ENCODE data around the gene VIPR2.
"Not testable (repeated sequence)": the region's sequence is repeated elsewhere in the genome, so short reads cannot be mapped to it uniquely, and the experiment has no call there.

The VIPR2 gene

GRCh38 chr7:159005618-159006017 is 139.0 kb downstream of the VIPR2 start:
- no peak for TF ChIP-seq CTCF (IDR thresholded peaks at IDR 0.05; ENCODE audit: low read depth, low read length, missing control alignments)
- no peak for DNase-seq (ENCODE audit: extremely low read depth, low read depth)
- H3K4me3 ChIP-seq (replicated peaks; ENCODE audit: low read depth, low read length) = no peak overlapping the region

GRCh38 chr7:159004411-159004810 is 140.3 kb downstream of the VIPR2 start:
- TF ChIP-seq CTCF (IDR thresholded peaks at IDR 0.05; ENCODE audit: low read depth, low read length, missing control alignments) = no peak
- DNase-seq (ENCODE audit: extremely low read depth, low read depth) = no peak
- H3K4me3 ChIP-seq (replicated peaks; ENCODE audit: low read depth, low read length) = no peak overlapping the region

- DNase-seq (ENCODE audit: extremely low read depth, low read depth) = no peak
- TF ChIP-seq CTCF (IDR thresholded peaks at IDR 0.05; ENCODE audit: low read depth, low read length, missing control alignments) = no peak
- no peak overlapping the region for H3K4me3 ChIP-seq (replicated peaks; ENCODE audit: low read depth, low read length)
Measured at GRCh38 chr7:159001811-159002210, 142.9 kb downstream of the VIPR2 start.

- no peak for TF ChIP-seq CTCF (IDR thresholded peaks at IDR 0.05; ENCODE audit: low read depth, low read length, missing control alignments)
- no peak overlapping the region for H3K4me3 ChIP-seq (replicated peaks; ENCODE audit: low read depth, low read length)
- no peak for DNase-seq (ENCODE audit: extremely low read depth, low read depth)
Measured at GRCh38 chr7:159000859-159001435, 143.7 kb downstream of the VIPR2 start.

GRCh38 chr7:159000070-159000469 is 144.6 kb downstream of the VIPR2 start:
- no peak for TF ChIP-seq CTCF (IDR thresholded peaks at IDR 0.05; ENCODE audit: low read depth, low read length, missing control alignments)
- no peak overlapping the region for H3K4me3 ChIP-seq (replicated peaks; ENCODE audit: low read depth, low read length)
- no peak for DNase-seq (ENCODE audit: extremely low read depth, low read depth)

GRCh38 chr7:158999496-158999895 is 145.2 kb downstream of the VIPR2 start:
- TF ChIP-seq CTCF (IDR thresholded peaks at IDR 0.05; ENCODE audit: low read depth, low read length, missing control alignments) = no peak
- H3K4me3 ChIP-seq (replicated peaks; ENCODE audit: low read depth, low read length) = no peak overlapping the region
- DNase-seq (ENCODE audit: extremely low read depth, low read depth) = no peak

- DNase-seq (ENCODE audit: extremely low read depth, low read depth); H3K4me3 ChIP-seq (replicated peaks; ENCODE audit: low read depth, low read length): not testable (repeated sequence)
Measured at GRCh38 chr7:158998261-158998660, 146.4 kb downstream of the VIPR2 start.

All from HFF-Myc (cell line).